AG09319 (cell line): ENCODE results near the gene CCT2.

Experiments used
- DNase-seq: peaks from one replicate; pipeline ENCODE4 v3.0.0-alpha.2; 2010; ENCODE audit warnings: low read depth; ENCODE audit errors: extremely low read depth
- CTCF ChIP-seq: IDR thresholded peaks from 2 replicates; pipeline ENCODE4 v1.5.1; 2011; ENCODE audit warnings: low read depth, mild to moderate bottlenecking, inconsistent platforms, low read length, moderate library complexity

The CCT2 gene

GRCh38 chr12:69608114-69608513 lies 22.9 kb downstream of the CCT2 start:
- no peak for TF ChIP-seq CTCF
- no peak for DNase-seq

DNA sequence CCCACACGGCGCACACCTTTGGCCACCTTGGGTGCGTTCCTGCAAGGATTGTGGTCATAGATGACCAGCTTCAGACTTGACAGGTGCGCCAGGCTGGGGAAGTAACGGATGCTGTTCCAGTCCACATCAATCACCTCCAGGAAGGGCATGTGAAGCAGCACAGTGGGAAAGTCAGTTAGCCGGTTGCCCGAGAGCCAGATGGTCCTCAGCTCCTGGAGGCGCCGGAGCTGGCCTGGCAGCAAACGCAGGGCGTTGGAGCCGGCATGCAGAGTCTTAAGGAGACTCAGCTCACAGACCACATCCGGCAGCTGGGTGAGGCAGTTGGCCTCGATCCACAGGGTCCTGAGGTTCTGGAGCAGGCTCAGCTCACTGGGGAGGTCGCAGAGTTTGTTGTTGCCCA lies 24.9 kb downstream of the CCT2 start:
- no peak for DNase-seq
- no peak for TF ChIP-seq CTCF

GRCh38 chr12:69610729-69611128 lies 25.5 kb downstream of the CCT2 start, which contains the start of gene LRRC10:
LRRC10 (minus strand) TSS chr12:69610907; CDS start chr12:69610838, 69 bp downstream.
- no peak for TF ChIP-seq CTCF
- DNase-seq, result no peak

DNA sequence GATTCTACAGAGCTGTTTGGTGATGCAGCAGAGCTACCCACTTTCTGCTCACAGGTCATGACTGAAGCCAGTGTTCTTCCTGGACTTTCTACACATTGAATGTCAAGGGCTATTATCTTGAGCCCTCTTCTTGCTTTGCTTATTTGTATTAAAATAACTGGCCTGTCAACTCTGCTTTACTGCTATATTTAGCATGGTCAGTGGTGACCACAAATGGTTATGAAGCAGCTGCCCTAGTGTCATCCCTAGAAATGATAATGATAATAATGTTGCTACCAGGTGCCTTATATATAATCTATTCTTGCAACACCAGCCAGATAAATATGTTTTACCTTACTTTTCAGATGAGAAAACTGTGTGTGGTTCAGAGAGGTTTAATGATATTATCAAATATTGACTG lies 28.1 kb downstream of the CCT2 start:
- no peak for DNase-seq
- no peak for TF ChIP-seq CTCF

DNA sequence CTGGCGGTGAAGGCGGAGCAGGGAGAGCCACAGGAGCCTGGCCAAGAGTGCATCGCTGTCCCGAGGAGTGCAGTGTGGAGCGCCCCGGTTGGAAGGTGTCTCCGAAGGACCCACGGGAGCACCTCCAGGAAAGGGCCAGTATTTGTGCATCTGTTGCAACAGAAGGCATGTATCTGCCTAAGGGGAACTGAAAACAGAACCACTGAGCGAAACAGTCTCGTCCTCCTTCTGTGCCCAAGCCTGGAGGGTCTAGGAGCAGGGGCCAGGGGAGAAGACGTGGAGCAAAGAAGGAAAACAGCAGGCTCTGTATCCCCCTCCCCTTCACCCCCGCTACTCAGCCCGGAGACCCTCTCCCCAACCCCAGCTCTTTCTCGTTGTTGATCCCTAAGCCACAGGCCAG lies 30.8 kb downstream of the CCT2 start:
- no peak for DNase-seq
- no peak for TF ChIP-seq CTCF

GRCh38 chr12:69619050-69619449 lies 33.8 kb downstream of the CCT2 start:
- no peak for TF ChIP-seq CTCF
- no peak for DNase-seq

DNA sequence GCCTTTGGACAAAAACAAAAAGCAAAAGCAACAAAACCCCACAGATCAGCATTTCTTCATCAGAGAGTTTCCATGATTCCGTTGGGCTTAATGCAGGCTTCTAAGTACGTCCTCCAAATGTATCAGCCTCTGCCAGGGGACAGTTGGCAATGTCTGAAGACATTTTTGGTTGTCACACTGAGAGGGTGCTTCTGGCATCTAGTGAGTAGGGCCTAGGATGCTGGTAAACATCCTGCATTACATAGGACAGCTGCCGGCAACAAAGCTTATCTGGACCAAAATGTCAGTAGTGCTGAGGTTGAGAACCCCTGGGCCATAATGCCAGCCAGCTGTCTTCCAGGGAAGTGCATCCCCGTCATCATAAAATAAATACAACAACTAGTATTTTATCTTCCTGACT lies 34.8 kb downstream of the CCT2 start:
- TF ChIP-seq CTCF, result no peak
- no peak for DNase-seq
